ENCODE measurements around the gene LCN6. TPM values are rescaled to one million over a fixed set of nuclear protein-coding genes. Genes with fewer than 3 reads are reported as not detected.

LCN6 gene
- total RNA-seq, 1 donor from 2014 or later, result not detected

GRCh38 chr9:136743639-136744211 is 4.6 kb downstream of the LCN6 start:
- no peak for DNase-seq

GRCh38 chr9:136742591-136743391 is 5.5 kb downstream of the LCN6 start, which contains the start of gene LCN10:
Gene LCN10 (minus strand): TSS chr9:136742940. CDS start chr9:136742903, 37 bp downstream.
- DNase-seq, result no peak

GRCh38 chr9:136741883-136742571 is 6.3 kb downstream of the LCN6 start:
- no peak for DNase-seq

- no peak for DNase-seq
These were observed 7.1 kb downstream of the LCN6 start for GRCh38 chr9:136740971-136741882.

- DNase-seq, result no peak
These were observed 7.8 kb downstream of the LCN6 start for GRCh38 chr9:136740491-136740890.

GRCh38 chr9:136740069-136740468 is 8.3 kb downstream of the LCN6 start:
- no peak for DNase-seq

GRCh38 chr9:136739509-136739908 is 8.8 kb downstream of the LCN6 start:
- no peak for DNase-seq

- DNase-seq, result no peak
These were observed 9.4 kb downstream of the LCN6 start for GRCh38 chr9:136738960-136739359.

- no peak for DNase-seq
These were observed 12.4 kb downstream of the LCN6 start for GRCh38 chr9:136735812-136736480.

GRCh38 chr9:136734837-136735496 is 13.4 kb downstream of the LCN6 start:
- no peak for DNase-seq

- no peak for DNase-seq
These were observed 14.7 kb downstream of the LCN6 start for GRCh38 chr9:136733611-136734010.

- DNase-seq, result no peak
These were observed 15.7 kb downstream of the LCN6 start for GRCh38 chr9:136732444-136733178.

- DNase-seq, result no peak
These were observed 18.4 kb downstream of the LCN6 start for GRCh38 chr9:136729926-136730325.

- no peak for DNase-seq
These were observed 19.2 kb downstream of the LCN6 start for GRCh38 chr9:136729144-136729543.

- DNase-seq, result no peak
These were observed 19.7 kb downstream of the LCN6 start for GRCh38 chr9:136728548-136729123.

- peak; percentile 85 for DNase-seq
These were observed 20.2 kb downstream of the LCN6 start for GRCh38 chr9:136728080-136728547.

- no peak for DNase-seq
These were observed 21.6 kb downstream of the LCN6 start for GRCh38 chr9:136726631-136727191.

GRCh38 chr9:136726118-136726517 is 22.2 kb downstream of the LCN6 start:
- no peak for DNase-seq

- DNase-seq, result no peak
These were observed 22.7 kb downstream of the LCN6 start for GRCh38 chr9:136725612-136726011.
